Fibroblast of skin of left biceps (primary cell): Measurements from ENCODE around the gene TBC1D19.
"Not testable (repeated sequence)": the region's sequence is repeated elsewhere in the genome, so short reads cannot be mapped to it uniquely, and the experiment has no call there.

Source experiments
- DNase-seq, 2 experiments: peaks; one replicate each; pipeline ENCODE4 v3.0.0-alpha.2; 2013; ENCODE audit warnings: low read depth in 2 of 2

The TBC1D19 gene

GRCh38 chr4:26682436-26682835, 98.6 kb downstream of the TBC1D19 start:
- DNase-seq = no peak

GRCh38 chr4:26685250-26685649, 101.4 kb downstream of the TBC1D19 start:
- DNase-seq = no peak

GRCh38 chr4:26687728-26688127, 103.8 kb downstream of the TBC1D19 start:
- peak; percentile 60 to 74 for DNase-seq

GRCh38 chr4:26690506-26690905, 106.6 kb downstream of the TBC1D19 start:
- no peak for DNase-seq

- no peak for DNase-seq
These were observed 108.3 kb downstream of the TBC1D19 start for GRCh38 chr4:26692014-26692726.

- DNase-seq = not testable (repeated sequence)
These were observed 110.2 kb downstream of the TBC1D19 start for GRCh38 chr4:26694131-26694530.

GRCh38 chr4:26700110-26700509, 116.2 kb downstream of the TBC1D19 start:
- no peak for DNase-seq

- DNase-seq = no peak
These were observed 117.2 kb downstream of the TBC1D19 start for GRCh38 chr4:26701095-26701494.

GRCh38 chr4:26701786-26702227, 117.9 kb downstream of the TBC1D19 start:
- no peak for DNase-seq

- DNase-seq = no peak
These were observed 123.5 kb downstream of the TBC1D19 start for GRCh38 chr4:26707342-26707741.

GRCh38 chr4:26709246-26709645, 125.4 kb downstream of the TBC1D19 start:
- no peak for DNase-seq

- DNase-seq = no peak
These were observed 129.8 kb downstream of the TBC1D19 start for GRCh38 chr4:26713563-26714151.

GRCh38 chr4:26715636-26716242, 131.9 kb downstream of the TBC1D19 start:
- DNase-seq = no peak

- DNase-seq = peak; percentile 26 to 38
These were observed 133.4 kb downstream of the TBC1D19 start for GRCh38 chr4:26717332-26717731.

GRCh38 chr4:26719954-26720552, 136.2 kb downstream of the TBC1D19 start:
- no peak for DNase-seq

- DNase-seq = no peak
These were observed 137.8 kb downstream of the TBC1D19 start for GRCh38 chr4:26721685-26722084.

- no peak for DNase-seq
These were observed 139.3 kb downstream of the TBC1D19 start for GRCh38 chr4:26723216-26723615.

GRCh38 chr4:26724534-26724933, 140.7 kb downstream of the TBC1D19 start:
- DNase-seq = no peak

- no peak for DNase-seq
These were observed 142.9 kb downstream of the TBC1D19 start for GRCh38 chr4:26726655-26727387.

- no peak for DNase-seq
These were observed 144.0 kb downstream of the TBC1D19 start for GRCh38 chr4:26727844-26728243.

GRCh38 chr4:26729027-26729426, 145.1 kb downstream of the TBC1D19 start:
- no peak for DNase-seq

GRCh38 chr4:26729547-26729946, 145.7 kb downstream of the TBC1D19 start:
- no peak for DNase-seq
